IMR-90 (cell line): Measurements from ENCODE around the gene CEP170.
"Not testable (repeated sequence)": the region's sequence is repeated elsewhere in the genome, so short reads cannot be mapped to it uniquely, and the experiment has no call there.

Experiments
- CEBPB ChIP-seq: IDR thresholded peaks from 2 replicates; pipeline ENCODE4 v1.6.1; 2012; ENCODE audit warnings: low read depth, low read length, improper control_type of control experiment
- FOS ChIP-seq: fragments of 150-350 bp; IDR thresholded peaks from 2 replicates; pipeline ENCODE4 v1.6.1; 2016; ENCODE audit warnings: low read depth, low read length
- MAFK ChIP-seq: IDR thresholded peaks from 2 replicates; pipeline ENCODE4 v1.6.1; 2012; ENCODE audit warnings: low read depth, low read length, improper control_type of control experiment
- MXI1 ChIP-seq: IDR thresholded peaks from 2 replicates; pipeline ENCODE4 v1.6.1; 2012; ENCODE audit warnings: low read depth, mild to moderate bottlenecking, low read length, moderate library complexity, borderline replicate concordance
- POLR2A ChIP-seq: IDR thresholded peaks from 2 replicates; pipeline ENCODE4 v1.6.1; 2012; ENCODE audit warnings: mild to moderate bottlenecking, low read depth, low read length
- RAD21 ChIP-seq: IDR thresholded peaks from 2 replicates; pipeline ENCODE4 v1.6.1; 2012; ENCODE audit warnings: low read length, improper control_type of control experiment
- SMC3 ChIP-seq: fragments of 150-350 bp; IDR thresholded peaks from 2 replicates; pipeline ENCODE4 v1.6.1; 2016; ENCODE audit warnings: low read depth, mild to moderate bottlenecking, antibody characterized with exemption, low read length, moderate library complexity
- TF ChIP-seq, protein P1 (sequence below): conservative IDR thresholded peaks from 2 replicates; pipeline ENCODE4 v1.5.1; 2012; ENCODE audit warnings: mild to moderate bottlenecking, low read depth, low read length, improper control_type of control experiment

DNA sequence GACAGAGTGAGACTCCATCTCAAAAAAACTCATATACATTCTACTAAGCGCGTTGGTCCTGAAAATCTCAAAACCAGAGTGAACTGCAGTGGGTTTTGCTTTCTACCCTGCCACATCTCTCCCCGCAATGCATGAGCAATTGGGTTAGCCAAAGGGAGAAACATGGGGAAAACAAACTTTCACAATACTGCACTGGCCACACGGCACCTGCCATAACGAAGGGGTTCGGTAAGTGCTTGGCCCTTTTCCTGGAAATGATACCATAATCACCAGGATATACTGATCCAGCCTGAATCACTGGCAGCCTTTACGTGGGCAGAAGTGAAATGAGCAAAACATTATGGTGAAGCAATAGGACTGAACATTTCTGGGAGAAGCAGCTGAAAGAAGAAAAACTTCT, 138.9 kb downstream of the CEP170 start:
- not testable (repeated sequence) for TF ChIP-seq MXI1, CEBPB, FOS, MAFK, SMC3, RAD21, POLR2A
- TF ChIP-seq, protein P1, sequence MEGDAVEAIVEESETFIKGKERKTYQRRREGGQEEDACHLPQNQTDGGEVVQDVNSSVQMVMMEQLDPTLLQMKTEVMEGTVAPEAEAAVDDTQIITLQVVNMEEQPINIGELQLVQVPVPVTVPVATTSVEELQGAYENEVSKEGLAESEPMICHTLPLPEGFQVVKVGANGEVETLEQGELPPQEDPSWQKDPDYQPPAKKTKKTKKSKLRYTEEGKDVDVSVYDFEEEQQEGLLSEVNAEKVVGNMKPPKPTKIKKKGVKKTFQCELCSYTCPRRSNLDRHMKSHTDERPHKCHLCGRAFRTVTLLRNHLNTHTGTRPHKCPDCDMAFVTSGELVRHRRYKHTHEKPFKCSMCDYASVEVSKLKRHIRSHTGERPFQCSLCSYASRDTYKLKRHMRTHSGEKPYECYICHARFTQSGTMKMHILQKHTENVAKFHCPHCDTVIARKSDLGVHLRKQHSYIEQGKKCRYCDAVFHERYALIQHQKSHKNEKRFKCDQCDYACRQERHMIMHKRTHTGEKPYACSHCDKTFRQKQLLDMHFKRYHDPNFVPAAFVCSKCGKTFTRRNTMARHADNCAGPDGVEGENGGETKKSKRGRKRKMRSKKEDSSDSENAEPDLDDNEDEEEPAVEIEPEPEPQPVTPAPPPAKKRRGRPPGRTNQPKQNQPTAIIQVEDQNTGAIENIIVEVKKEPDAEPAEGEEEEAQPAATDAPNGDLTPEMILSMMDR, result not testable (repeated sequence)
